LNCaP clone FGC (cell line): ENCODE measurements around the gene MBNL2.

Experiments used
- DNase-seq: peaks from one replicate; pipeline ENCODE4 v3.0.0-alpha.2; 2011; ENCODE audit warnings: low read depth
- H3K4me3 ChIP-seq: 2 replicates; pipeline ENCODE4 v1.5.1; 2011; ENCODE audit warnings: mild to moderate bottlenecking, low read depth, low read length, control low read depth
- TF ChIP-seq, protein P1 (sequence below): IDR thresholded peaks from 2 replicates; pipeline ENCODE4 v1.5.1; 2012; ENCODE audit warnings: mild to moderate bottlenecking; ENCODE audit not compliant: control insufficient read depth, insufficient read depth; ENCODE audit errors: extremely low read depth

The MBNL2 gene

DNA sequence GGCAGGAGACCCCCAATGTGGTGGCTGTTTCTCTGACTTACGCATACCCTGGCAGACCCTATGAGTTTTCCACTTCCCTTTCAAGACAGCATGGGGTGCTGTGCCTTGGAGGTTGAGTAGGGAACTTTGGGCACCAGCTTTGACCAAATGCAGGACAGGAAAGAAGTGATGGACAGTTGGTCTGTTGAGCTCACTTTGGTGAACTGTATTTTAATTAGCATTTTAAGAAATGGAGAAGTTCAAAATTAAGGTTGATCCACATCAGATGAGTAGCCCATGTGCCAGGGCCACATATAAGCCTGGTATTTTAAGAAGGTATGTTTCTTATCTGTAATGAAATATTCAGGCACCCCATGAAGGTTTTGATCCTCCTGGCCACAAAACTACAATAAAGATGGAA is 165.8 kb downstream of the MBNL2 start:
- DNase-seq: no peak
- TF ChIP-seq, protein P1, sequence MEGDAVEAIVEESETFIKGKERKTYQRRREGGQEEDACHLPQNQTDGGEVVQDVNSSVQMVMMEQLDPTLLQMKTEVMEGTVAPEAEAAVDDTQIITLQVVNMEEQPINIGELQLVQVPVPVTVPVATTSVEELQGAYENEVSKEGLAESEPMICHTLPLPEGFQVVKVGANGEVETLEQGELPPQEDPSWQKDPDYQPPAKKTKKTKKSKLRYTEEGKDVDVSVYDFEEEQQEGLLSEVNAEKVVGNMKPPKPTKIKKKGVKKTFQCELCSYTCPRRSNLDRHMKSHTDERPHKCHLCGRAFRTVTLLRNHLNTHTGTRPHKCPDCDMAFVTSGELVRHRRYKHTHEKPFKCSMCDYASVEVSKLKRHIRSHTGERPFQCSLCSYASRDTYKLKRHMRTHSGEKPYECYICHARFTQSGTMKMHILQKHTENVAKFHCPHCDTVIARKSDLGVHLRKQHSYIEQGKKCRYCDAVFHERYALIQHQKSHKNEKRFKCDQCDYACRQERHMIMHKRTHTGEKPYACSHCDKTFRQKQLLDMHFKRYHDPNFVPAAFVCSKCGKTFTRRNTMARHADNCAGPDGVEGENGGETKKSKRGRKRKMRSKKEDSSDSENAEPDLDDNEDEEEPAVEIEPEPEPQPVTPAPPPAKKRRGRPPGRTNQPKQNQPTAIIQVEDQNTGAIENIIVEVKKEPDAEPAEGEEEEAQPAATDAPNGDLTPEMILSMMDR: no peak
- H3K4me3 ChIP-seq: no peak overlapping the region

DNA sequence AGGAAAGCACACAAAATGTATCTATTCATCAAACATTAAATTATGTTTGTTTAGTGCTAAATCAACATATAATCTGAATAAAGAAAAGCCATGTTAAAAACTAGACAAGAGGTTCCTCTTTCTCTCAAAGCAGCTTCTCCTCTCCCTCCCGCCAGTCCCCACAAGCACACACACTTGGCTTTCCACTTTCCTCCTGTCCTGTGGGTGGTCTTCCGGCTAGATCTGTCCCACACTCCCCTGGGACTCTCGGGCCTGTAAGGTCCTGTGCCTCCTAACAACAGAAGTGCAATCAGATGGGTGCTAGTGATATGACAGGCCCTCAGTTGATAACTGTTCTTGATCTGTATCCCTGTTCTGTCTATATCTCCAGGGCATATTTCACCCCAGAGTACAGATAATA is 166.2 kb downstream of the MBNL2 start:
- TF ChIP-seq, protein P1: no peak
- no peak for DNase-seq
- H3K4me3 ChIP-seq: no peak overlapping the region

DNA sequence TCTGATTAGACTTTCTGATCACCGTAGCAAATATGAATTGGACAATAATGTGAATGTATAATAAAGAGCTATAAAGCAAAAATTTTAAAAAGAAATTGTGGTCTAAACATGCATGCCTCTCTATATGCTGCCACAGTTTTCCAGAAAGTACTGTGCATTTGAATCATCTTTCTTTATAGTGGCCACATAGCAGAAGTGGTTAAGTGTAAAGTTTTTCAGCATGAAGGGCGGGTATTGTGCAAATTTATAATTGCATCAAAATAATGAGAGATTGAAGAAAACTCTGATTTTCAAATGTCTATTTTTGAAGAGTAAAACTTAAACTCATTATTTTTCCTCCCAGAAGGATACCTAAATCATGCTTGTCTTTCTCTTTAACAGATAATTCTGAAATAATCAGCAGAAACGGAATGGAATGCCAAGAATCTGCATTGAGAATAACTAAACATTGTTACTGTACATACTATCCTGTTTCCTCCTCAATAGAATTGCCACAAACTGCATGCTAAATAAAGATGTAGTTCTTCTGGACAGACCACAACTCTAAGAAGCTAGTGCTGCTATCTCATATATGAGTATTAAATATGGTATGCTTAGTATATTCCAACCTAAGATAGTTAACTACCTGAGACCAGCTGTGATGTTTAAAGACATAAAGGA is 168.9 kb downstream of the MBNL2 start:
- TF ChIP-seq, protein P1: no peak
- H3K4me3 ChIP-seq: no peak overlapping the region
- DNase-seq: no peak

DNA sequence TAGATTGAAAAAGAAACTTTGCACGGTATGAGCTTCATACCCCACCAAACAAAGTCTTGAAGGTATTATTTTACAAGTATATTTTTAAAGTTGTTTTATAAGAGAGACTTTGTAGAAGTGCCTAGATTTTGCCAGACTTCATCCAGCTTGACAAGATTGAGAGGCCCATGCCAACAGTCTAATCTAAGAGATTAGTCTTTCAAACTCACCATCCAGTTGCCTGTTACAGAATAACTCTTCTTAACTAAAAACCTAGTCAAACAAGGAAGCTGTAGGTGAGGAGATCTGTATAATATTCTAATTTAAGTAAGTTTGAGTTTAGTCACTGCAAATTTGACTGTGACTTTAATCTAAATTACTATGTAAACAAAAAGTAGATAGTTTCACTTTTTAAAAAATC is 169.9 kb downstream of the MBNL2 start:
- TF ChIP-seq, protein P1: no peak
- H3K4me3 ChIP-seq: no peak overlapping the region
- DNase-seq: no peak

DNA sequence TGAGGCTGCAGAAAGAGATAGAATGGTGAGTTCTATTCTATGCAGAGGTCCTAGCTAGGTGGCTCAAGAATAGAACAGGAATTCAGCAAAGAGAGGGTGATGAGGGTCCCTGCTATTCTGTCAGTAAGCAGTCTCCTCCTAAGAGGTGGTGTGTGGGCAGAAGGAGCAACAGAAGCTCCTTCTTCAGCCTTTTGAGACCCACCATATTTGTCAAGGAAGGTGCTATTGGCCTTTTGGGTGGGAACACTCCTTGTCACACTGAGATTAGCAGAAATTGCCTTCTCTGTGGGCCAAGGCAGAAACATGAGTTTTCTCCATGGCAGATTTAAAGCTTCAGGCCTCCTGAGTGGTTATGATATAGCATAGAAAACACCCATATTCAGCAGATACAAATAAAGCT is 172.4 kb downstream of the MBNL2 start:
- H3K4me3 ChIP-seq: no peak overlapping the region
- TF ChIP-seq, protein P1: no peak
- DNase-seq: no peak

DNA sequence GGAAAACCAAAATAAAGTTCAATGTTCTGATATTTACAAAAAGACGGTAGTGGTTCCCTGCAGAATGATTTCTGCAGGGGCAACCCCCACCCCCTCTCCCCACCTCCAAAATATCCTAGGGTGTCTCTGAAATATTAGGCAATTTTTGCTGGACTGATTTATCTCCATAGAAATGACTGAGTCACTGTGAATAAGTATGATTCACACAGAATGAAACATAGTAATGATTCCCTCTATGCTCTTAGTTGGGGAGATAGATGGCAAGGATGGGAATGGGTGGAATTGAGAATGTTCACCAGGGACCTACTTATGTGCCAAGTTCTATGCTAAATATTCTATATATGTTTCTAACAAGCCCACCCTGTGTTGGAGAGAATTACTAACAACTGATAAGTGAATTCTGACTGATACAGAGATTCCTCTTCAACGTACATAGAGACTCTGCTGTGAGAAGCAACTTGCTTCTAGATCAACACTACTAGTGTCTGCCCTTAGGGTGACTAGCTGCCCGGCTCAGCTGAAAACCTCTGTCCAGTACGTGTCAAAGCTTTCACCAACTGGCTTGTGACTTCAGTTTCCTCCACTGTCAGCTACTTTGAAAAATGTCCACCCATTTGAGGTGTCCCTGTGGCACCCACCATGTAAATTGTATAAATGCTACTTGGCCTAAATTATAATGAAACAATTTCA is 173.5 kb downstream of the MBNL2 start:
- no peak for DNase-seq
- no peak overlapping the region for H3K4me3 ChIP-seq
- TF ChIP-seq, protein P1: no peak
